NCI-H1930 (cell line): ENCODE results near the gene OR10H3.
"Not testable (repeated sequence)": the region's sequence is repeated elsewhere in the genome, so short reads cannot be mapped to it uniquely, and the experiment has no call there.

ENCODE experiments used
- DNase-seq, 2 experiments: peaks; one replicate each; lab custom pipeline; 2025; lab: John Stamatoyannopoulos, UW

The OR10H3 gene

GRCh38 chr19:15779756-15780476 is 42.1 kb downstream of the OR10H3 start:
- no peak for DNase-seq

DNA sequence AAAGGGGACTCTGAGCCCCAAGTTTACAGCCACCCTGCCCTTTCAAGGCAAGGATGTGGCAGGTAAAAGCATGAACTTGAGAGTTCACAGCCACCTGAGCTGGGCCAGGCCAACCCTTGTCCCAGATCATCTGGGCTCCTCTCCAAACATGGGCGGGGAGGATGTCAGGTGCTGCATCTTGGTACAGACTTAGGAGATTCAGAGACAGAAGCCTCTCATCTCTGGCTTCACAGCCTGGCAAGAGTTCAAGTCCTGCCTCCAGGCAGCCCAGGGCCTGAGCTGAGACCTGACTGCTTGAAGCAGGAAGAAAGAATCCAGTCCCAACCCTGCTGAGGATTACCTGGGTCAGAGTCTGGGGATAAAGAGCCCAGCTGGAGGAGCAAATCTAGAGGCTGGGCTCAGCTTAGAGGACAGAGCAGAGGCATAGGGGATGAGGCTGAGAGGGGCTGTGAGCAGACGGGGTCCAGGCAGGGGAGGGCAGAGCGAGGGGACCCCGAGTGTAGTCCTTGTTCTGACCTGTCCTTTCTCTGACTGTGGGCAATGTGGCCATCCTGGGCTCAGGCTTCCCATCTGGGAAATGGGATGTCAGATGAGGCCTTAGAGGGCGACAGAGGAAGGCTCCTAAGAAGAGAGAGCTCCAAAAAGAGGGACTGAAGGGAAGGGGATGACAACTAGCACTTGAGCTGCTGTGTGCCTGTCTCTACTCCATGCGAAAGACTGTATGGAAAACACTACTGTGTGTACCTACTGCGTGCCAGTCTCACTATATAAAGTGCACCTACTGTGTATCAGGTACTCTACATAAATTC is 43.0 kb downstream of the OR10H3 start:
- no peak for DNase-seq

DNA sequence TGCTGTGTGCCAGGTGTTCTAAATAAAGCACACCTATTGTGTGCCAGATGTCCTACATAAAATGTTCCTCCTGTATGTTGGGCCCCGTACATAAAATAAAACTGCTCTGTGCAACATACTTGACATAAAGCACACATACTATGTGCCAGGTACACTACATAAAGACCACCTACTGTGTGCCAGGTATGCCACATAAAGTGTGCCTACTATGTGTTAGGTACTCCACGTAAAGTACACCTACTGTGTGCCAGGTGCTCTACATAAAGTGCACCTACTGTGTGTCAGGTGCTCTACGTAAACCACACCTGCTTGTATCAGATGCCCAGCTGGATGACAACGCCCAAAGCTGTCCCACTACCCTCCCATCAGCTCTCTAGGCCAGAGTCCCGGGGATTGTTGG is 43.9 kb downstream of the OR10H3 start:
- DNase-seq, result no peak

- DNase-seq, result no peak
These were observed 44.4 kb downstream of the OR10H3 start for GRCh38 chr19:15782211-15782610.

GRCh38 chr19:15782896-15783295 is 45.1 kb downstream of the OR10H3 start:
- DNase-seq, result not testable (repeated sequence)

- DNase-seq, result no peak
These were observed 49.9 kb downstream of the OR10H3 start, which contains the start of gene OR10H5 for GRCh38 chr19:15787611-15788155. Gene OR10H5 (plus strand): TSS chr19:15787661. CDS start chr19:15794049, 6,388 bp downstream.

- no peak for DNase-seq
These were observed 50.9 kb downstream of the OR10H3 start for GRCh38 chr19:15788594-15789270.

DNA sequence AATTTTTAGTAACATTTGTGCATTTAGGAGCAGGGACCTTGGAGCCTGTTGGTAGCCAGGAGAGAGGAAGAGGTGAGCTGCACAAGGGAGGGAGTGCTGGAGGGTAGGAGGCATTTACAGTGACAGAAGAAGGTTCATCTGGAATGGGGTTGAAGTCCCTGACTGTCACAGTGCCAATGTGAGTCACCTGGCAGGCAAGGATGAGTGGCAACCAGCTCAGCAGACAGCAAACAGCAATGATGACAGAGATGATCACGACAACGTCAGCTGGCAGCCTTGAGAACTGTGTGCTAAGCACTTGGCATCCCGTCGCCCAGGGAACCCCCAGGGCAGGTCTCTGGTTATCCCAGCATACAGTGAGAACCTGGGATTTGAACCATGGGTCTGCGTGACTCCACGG is 52.3 kb downstream of the OR10H3 start:
- no peak for DNase-seq
